CD4-positive, alpha-beta T cell (primary cell): Measurements from ENCODE around the gene ARHGAP29. TPM values are rescaled to one million over a fixed set of nuclear protein-coding genes. Genes with fewer than 3 reads are reported as not detected.

ENCODE experiments used
- ATAC-seq: fragments of 200-7000 bp; cut with Tn5 transposase; one replicate; pipeline ENCODE4 v1.10.0; 2022; ENCODE audit warnings: mild to moderate bottlenecking; ENCODE audit not compliant: poor library complexity
- CTCF ChIA-PET: fragments of 350-600 bp; sonication (Branson Sonifier 250); formaldehyde crosslinking; loops from one replicate; lab custom pipeline; 2021; ENCODE audit warnings: antibody characterized with exemption, inconsistent platforms; lab: Charles Lee
- POLR2A ChIA-PET: fragments of 350-600 bp; sonication (Branson Sonifier 250); formaldehyde crosslinking; loops from one replicate; lab custom pipeline; 2021; ENCODE audit warnings: antibody characterized with exemption, inconsistent platforms; lab: Charles Lee
- DNase-seq, 14 experiments: peaks; one replicate each; pipeline ENCODE4 v3.0.0-alpha.2; 2013 to 2020; ENCODE audit warnings: mixed read lengths in 2 of 14
- H3K27ac ChIP-seq, 2 donors: one replicate each; pipeline versions ENCODE4 v1.5.1 to v1.7.0; 2013; ENCODE audit warnings: low read length in 2 of 2, low read depth in 1 of 2, mild to moderate bottlenecking in 1 of 2
- H3K27me3 ChIP-seq, 2 experiments: 1 replicate in 1 of 2; 2 replicates in 1 of 2; pipeline versions ENCODE4 v1.6.1 to v1.7.0; 2013; ENCODE audit warnings: low read length in 2 of 2, control low read depth in 1 of 2, mild to moderate bottlenecking in 1 of 2, moderate library complexity in 1 of 2; ENCODE audit not compliant: insufficient read depth in 2 of 2, control insufficient read depth in 1 of 2
- H3K36me3 ChIP-seq: one replicate; pipeline ENCODE4 v1.6.1; 2013; ENCODE audit warnings: low read length, control low read depth; ENCODE audit not compliant: insufficient read depth
- H3K4me1 ChIP-seq: one replicate; pipeline ENCODE4 v1.6.1; 2013; ENCODE audit warnings: low read length, control low read depth; ENCODE audit not compliant: insufficient read depth
- H3K4me3 ChIP-seq: one replicate; pipeline ENCODE4 v1.5.1; 2013; ENCODE audit warnings: mild to moderate bottlenecking, low read length, moderate library complexity
- H3K9me3 ChIP-seq, 2 experiments: 1 replicate in 1 of 2; 2 replicates in 1 of 2; pipeline versions ENCODE4 v1.6.1 to v1.7.0; 2013; ENCODE audit warnings: low read length in 2 of 2, mild to moderate bottlenecking in 2 of 2, control low read depth in 1 of 2, moderate library complexity in 1 of 2; ENCODE audit not compliant: control insufficient read depth in 1 of 2, insufficient read depth in 1 of 2
- H3K27ac Mint-ChIP-seq: one replicate; pipeline ENCODE4 v1.8.0; 2020; ENCODE audit warnings: mixed read lengths
- H3K27me3 Mint-ChIP-seq: one replicate; pipeline ENCODE4 v1.8.0; 2021; ENCODE audit warnings: mixed read lengths
- H3K36me3 Mint-ChIP-seq: one replicate; pipeline ENCODE4 v1.8.0; 2021; ENCODE audit warnings: low read depth, mixed read lengths
- H3K4me1 Mint-ChIP-seq: one replicate; pipeline ENCODE4 v1.8.0; 2021; ENCODE audit warnings: low read depth, mixed read lengths
- H3K4me3 Mint-ChIP-seq: one replicate; pipeline ENCODE4 v1.8.0; 2020; ENCODE audit warnings: mild to moderate bottlenecking, mixed read lengths
- H3K9me3 Mint-ChIP-seq: one replicate; pipeline ENCODE4 v1.8.0; 2020; ENCODE audit warnings: mixed read lengths
- CTCF ChIP-seq: fragments of 200-600 bp; IDR thresholded peaks from one replicate; pipeline ENCODE4 v1.8.0; 2022; ENCODE audit warnings: antibody characterized with exemption, mild to moderate bottlenecking
- intact Hi-C, 2 experiments: fragments of 100-400 bp; cut with DNase I in 1 of 2; cut with micrococcal nuclease in 1 of 2; formaldehyde crosslinking; loops; one replicate each; pipeline versions ENCODE4 v1.15.1 to v1.9.0; 2023 to 2025; cut with DNase I, micrococcal nuclease
- total RNA-seq, 174 experiments: library from RNA in 2 of 174; stranded (reverse) in 2 of 174; gene quantifications; one replicate each; pipeline ENCODE4 v1.2.3 and lab custom pipeline; 2021 to 2026

Gene ARHGAP29
- total RNA-seq, 2 experiments from 2014 or later, result not detected

- H3K36me3 Mint-ChIP-seq, result no peaks in the 10 kb centered on the region
- peaks cover 43% of the 10 kb centered on the region for H3K27me3 Mint-ChIP-seq
- Histone ChIP-seq H3K4me3 (no peak overlapping the region), H3K36me3 (no peaks in the 10 kb centered on the region), H3K9me3 (no peaks in the 10 kb centered on the region), H3K4me1 (no peaks in the 10 kb centered on the region), H3K27me3 (no peaks in the 10 kb centered on the region), H3K27ac (no peak overlapping the region)
- intact Hi-C loops, result no loop called here
- no peak for TF ChIP-seq CTCF
- ChIA-PET CTCF (no interaction called here), POLR2A (no interaction called here)
- H3K27ac Mint-ChIP-seq, result no peak overlapping the region
- DNase-seq (no peak), ATAC-seq (no peak)
- no peaks in the 10 kb centered on the region for H3K4me1 Mint-ChIP-seq
- H3K4me3 Mint-ChIP-seq, result no peak overlapping the region
- no peaks in the 10 kb centered on the region for H3K9me3 Mint-ChIP-seq
Observed at GRCh38 chr1:94285031-94285654, 47.8 kb upstream of the ARHGAP29 start.

- H3K9me3 Mint-ChIP-seq, result no peaks in the 10 kb centered on the region
- no peak for DNase-seq
Observed at GRCh38 chr1:94284476-94284875, 47.1 kb upstream of the ARHGAP29 start.

GRCh38 chr1:94283462-94283861 is 46.1 kb upstream of the ARHGAP29 start:
- no peaks in the 10 kb centered on the region for H3K9me3 ChIP-seq
- no peak for ATAC-seq
- no peak for TF ChIP-seq CTCF
- CTCF ChIA-PET, result no interaction called here
- intact Hi-C loops, result no loop called here
- H3K4me3 ChIP-seq, result no peak overlapping the region
- no peaks in the 10 kb centered on the region for H3K27me3 ChIP-seq
- no peak overlapping the region for H3K27ac ChIP-seq
- Mint-ChIP-seq H3K4me3 (no peak overlapping the region), H3K9me3 (no peaks in the 10 kb centered on the region), H3K27me3 (peaks cover 29% of the 10 kb centered on the region), H3K36me3 (no peaks in the 10 kb centered on the region), H3K27ac (no peak overlapping the region), H3K4me1 (no peaks in the 10 kb centered on the region)
- POLR2A ChIA-PET, result no interaction called here
- H3K4me1 ChIP-seq, result no peaks in the 10 kb centered on the region
- no peak for DNase-seq
- no peaks in the 10 kb centered on the region for H3K36me3 ChIP-seq

More at GRCh38 chr1:94284476-94284875, 47.1 kb upstream of the ARHGAP29 start:
- Histone ChIP-seq H3K9me3 (no peaks in the 10 kb centered on the region), H3K27ac (no peak overlapping the region), H3K36me3 (no peaks in the 10 kb centered on the region), H3K27me3 (no peaks in the 10 kb centered on the region), H3K4me1 (no peaks in the 10 kb centered on the region), H3K4me3 (no peak overlapping the region)
- ChIA-PET CTCF (no interaction called here), POLR2A (no interaction called here)
- Mint-ChIP-seq H3K27me3 (peaks cover 37% of the 10 kb centered on the region), H3K4me3 (no peak overlapping the region), H3K4me1 (no peaks in the 10 kb centered on the region), H3K27ac (no peak overlapping the region), H3K36me3 (no peaks in the 10 kb centered on the region)
- intact Hi-C loops, result no loop called here
- no peak for TF ChIP-seq CTCF
- no peak for ATAC-seq
